NCI-H2107 treated with DMSO at 0.1 percent for 48 hours (cell line): ENCODE measurements around the gene CAB39L.

Experiments used
- DNase-seq: peaks from one replicate; lab custom pipeline; 2025; ENCODE audit not compliant: unreplicated experiment; lab: John Stamatoyannopoulos, UW

CAB39L gene

DNA sequence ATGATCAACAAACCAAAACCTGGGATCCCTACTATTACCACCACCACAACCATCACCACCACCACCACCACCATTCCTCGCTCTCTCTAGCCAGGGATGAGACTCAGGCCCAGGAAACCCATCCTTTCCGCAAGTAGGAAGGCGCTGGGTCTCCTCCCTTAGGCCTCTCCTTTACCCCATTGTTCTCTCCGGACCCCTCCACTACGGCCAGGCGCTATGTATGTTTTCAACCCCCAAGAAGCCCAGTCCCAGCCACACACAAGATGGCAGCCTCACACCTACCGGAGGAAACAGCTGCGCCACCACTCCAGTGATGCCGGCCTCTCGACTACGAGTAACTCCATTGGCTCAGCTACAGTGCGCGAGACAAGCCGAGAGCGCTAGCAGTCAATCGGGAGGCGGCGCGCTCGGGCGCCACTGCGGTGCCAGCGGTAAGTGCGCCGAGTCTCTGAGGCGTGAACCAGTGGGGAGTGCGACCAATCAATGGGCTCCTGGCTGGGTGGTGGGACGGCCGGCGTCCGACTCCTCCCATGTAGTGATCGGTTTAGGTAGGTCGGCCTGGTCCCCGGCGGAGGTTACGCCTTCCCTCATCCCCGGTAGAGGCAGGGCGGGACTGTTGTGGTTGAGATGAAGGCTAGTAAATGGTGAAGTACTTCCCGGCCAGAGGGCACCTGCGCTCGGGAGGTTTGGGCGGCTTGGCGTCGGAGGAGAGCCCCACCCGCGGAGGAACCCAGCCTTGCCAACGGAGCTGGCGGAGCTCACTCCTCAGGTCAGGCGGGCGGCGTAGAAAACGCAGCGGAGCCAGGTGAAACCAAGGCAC lies at the start of gene CAB39L, which contains the start of gene SETDB2:
TSS of gene CAB39L (minus strand) at position 361 of the 820 bp plus-strand sequence. CDS start 61,154 bp downstream, outside the sequence.
TSS of gene SETDB2 (plus strand) at position 571 of the 820 bp plus-strand sequence. CDS start 7,620 bp downstream, outside the sequence.
- DNase-seq: peak; percentile 93

DNA sequence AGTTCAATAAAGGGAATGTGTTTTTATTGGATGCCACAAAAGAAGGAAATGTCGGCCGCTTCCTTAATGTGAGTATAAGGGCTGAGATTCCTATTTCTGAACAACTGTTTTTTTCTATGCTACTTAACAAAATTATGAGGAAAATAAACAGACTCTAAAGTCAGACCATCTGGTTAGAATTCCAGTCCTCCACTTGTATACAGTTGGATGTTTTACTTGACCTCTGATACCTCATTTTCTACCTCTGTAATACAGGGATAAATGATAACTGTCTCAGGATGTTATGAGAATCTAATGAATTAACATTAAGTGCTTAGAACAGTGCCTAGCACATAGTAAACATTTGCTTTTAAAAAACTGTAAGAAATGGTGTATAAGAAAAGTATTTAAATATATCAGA lies 44.7 kb upstream of the CAB39L start:
- no peak for DNase-seq

DNA sequence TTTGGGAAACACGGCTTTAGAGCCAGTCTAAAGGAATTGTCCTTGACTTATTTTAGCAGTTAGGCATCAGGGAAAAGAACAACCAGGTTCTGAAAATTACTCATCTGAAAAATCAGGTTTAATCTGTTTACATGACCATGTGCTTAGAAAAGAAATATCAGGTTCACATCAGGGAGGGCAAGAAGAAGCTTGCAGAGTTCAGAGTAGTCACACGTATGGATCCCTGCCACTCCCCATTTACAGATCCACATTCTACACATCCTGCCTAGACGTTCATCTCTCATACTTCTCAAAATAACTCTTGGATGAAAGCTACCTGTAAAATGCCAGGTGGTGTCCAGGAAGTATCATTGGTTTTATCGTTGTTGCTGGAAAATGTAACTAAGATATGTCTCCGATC lies 37.9 kb upstream of the CAB39L start:
- DNase-seq: no peak

DNA sequence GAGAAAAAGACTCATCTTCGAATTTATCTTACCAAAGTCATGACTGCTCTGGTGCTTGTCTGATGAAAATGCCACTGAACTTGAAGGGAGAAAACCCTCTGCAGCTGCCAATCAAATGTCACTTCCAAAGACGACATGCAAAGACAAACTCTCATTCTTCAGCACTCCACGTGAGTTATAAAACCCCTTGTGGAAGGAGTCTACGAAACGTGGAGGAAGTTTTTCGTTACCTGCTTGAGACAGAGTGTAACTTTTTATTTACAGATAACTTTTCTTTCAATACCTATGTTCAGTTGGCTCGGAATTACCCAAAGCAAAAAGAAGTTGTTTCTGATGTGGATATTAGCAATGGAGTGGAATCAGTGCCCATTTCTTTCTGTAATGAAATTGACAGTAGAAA lies 32.7 kb upstream of the CAB39L start:
- no peak for DNase-seq

DNA sequence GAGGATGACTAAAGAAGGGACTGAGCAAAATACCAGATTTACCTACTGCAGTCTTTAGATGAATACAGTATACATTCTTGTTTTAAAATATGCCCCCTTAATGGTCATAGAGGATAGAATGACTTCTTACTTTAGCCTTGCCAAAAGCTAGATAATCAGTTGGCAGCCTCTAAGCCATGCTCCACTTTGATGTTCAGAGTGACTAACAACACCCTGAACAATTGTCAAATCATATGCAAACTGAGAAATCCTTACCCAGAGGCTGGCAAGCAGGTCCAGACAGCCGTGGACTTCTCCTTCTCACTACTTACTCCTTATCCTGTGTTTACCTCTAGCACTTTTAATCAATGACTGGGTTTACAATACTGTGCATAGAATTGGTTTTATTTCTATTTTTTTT lies 28.3 kb upstream of the CAB39L start:
- DNase-seq: no peak

DNA sequence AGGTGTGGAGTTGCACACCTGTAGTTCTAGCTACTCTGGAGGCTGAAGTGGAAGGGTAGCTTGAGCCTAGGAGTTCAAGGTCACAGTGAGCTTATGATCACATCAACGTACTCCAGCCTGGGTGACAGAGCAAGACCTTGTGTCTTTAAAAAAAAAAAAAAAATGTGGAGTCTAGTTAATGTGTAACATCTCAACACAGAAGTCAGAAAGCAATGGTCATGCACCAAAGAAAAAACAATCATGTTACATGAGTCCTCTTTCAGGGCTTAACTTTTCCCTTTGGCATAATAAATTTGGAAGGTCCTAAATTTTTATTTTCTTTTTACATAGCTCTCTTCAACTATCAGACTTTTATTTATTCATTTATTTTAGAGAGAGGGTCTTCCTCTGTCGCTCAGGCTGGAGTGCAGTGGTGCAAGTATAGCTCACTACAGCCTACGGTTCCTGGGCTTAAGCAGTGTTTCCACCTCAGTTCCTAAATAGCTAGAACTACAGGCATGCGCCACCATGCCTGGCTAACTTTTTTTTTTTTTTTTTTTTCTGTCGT lies 22.5 kb upstream of the CAB39L start:
- DNase-seq: no peak

DNA sequence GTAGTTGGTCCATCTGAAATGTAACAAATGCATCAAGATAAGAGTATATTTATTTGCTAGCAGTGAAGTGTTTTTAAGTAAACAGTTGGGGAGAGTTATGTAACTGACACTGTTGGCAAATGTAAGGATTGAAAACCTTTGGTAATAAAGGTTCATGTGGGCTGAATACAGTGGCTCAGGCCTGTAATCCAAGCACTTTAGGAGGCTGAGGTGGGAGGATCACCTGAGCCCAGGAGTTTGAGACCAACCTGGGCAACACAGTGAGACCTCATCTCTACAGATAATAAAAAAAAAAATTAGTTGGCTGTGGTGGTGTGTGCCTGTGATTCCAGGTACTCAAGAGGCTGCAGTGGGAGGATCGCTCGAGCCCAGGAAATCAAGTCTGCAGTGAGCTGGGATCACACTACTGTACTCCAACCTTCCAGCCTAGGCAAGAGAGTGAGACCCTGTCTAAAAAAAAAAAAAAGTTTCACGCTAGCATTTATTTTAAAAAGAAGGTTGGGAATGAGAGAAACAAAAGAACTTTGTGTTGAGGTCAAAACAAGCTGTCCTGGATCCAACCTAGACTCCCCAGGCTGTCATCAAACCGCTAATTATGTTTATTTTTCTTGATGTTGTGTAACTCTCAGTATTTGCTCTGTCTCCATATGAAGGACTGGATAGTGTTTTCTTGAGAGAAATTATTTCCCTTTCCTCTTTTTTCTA lies 20.9 kb upstream of the CAB39L start:
- no peak for DNase-seq

DNA sequence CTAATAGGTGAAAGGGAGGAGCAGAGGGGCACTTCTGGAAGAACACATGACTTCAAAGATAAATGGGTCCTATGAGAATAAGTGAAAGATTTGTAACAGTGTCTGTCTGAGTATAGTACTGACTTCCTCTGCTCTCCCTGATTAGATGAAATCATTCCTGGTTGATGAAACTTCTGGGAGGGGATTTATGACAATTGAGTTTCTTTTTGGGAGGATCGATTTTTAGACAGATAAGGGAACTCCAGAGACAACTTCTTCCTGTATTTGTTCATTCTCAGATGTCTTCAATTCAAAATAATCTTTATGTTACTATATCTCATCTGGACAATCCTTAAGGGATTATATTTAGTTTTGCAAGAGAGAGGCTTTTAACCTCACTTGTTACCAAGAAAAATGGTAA lies 20.2 kb upstream of the CAB39L start:
- DNase-seq: no peak

DNA sequence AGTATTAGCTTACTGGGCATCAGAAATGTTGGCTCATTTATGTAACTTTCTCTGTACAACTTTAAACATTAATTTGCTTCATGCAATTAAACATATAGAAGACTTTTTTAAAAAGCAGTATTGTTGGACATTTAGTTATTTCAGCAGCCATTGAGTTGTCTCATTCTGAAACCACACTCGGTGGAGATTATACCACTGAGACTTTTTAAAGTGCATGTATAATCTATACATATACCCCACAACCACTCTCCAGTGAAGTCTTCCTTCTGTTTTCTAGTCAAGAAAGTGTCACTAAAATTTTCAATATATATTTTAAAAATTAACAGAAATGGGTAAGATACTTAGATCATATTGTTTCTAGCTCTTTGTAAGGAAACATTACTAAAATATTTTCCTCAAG lies 15.7 kb upstream of the CAB39L start:
- no peak for DNase-seq

DNA sequence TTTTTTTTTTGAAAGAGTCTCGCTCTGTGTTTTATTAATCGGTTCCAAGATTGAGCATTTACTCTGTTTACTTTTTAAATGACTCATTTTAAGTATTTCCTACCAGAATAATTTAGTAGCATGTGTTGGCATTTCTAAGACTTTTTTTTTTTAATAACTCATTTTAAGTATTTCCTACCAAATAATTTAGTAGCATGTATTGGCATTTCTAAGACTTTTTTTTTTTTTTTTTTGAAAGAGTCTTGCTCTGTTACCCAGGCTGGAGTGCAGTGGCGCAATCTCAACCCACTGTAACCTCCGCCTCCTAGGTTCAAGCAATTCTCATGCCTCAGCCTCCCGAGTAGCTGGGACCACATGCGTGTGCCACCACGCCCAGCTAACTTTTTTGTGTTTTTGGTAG lies 13.4 kb upstream of the CAB39L start:
- no peak for DNase-seq

DNA sequence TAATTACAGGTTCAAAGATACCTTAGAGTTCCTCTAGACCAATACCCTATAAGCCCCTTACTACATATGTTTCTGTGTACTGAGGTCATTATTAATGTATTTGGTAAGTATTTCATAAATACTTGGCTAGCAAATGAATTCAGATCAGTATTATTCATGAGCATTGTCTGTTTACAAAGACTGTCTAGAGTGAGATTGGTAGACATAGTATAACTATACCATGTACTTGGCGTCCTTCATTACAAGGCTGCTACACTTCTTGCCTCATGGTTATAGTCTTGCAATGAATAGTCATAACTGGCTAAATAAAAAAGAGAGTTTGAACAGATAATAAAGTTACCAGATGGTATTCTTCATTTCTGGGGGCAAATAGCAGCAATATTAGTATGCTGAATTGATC lies 12.3 kb upstream of the CAB39L start:
- no peak for DNase-seq

DNA sequence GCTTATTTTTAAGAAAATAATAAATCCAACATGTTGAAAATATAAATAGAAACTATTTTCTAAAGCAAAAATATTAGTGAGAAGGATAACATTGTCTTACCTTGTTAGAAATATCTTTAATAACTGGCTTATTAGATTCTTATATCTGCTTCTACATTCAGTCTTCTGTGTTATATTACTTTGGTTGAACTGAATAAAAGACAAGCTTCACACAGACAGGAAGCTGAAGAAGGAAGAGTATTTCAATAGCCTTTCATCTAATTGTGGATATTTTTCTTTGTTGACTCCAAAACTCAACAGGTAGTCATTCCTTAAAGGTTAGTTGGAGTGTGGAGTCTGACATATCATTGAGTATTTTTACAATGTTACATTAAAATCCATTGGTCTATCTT lies 11.1 kb upstream of the CAB39L start:
- no peak for DNase-seq

DNA sequence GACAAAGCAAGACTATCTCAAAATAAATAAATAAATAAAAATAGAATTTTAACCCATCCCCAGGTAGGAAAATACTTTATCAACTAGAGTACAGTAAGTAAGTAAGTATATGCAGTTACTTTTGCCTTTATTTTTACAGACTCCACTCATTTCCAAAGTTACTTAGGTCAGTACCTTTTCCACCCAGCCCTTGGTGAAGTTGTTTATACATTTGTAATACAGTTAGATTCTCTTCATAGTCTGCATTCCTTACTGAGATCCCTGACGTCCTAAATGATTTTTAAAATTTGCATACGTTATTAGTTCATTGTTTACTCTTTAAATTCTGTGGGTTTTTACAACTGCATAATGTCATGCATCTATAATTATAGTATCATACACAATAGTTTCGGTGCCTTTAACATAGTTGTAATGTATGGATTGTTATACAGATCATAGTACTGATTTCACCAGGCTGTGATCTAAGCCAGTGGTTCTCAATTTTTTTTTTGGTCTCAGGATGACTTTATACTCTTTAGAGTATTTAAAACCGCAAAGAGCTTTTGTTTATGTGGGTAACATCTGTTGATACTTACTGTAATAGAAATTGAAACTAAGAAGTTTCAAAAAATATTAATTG lies 10.6 kb upstream of the CAB39L start:
- DNase-seq: no peak

DNA sequence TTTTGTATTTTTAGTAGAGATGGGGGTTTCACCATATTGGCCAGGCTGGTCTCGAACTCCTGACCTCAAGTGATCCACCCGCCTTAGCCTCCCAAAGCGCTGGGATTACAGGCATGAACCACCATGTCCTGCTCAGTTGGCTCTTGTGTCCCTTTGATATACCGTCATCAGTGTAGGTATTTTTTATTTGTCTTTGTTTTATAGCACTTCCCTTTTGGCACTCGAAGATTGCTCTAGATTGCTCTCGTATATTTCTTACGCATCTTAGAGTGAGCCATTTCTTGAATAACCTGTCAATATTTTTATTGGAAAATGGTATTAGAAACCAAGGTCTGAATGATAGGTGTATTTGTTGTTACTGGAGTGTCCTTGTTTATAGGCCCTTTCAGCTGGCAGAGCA lies 9.6 kb upstream of the CAB39L start:
- DNase-seq: no peak

DNA sequence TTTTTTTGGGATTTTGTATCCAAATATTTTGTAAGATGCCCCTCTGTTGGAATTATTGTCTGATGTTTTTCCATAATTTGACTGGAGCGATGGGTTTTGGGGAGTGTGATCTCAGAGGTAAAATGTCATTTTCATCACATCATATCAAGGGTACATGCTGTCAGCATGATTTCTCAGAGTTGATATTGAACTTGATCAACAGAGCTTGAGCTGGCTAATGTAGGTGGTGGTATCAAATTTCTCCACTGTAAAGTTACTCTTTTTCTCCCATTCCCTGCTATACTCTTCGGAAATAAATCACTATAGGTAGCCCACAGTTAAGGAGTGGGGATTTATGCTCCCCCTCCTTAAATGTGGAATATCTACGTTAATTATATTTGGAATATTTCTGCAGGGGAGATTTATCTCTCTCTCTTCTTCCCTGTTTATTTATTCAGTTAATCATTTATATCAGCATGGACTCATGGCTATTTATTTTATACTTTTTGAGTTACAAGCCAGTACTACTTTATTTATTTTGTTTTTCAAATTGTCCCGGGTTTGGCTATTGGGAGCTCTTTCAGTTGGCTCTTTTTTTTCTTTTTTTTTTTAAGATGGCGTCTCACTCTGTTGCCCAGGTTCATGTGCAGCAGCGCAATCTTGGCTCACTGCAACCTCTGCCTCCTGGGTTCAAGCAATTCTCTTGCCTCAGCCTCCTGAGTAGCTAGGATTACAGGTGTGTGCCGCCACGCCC lies 9.0 kb upstream of the CAB39L start:
- no peak for DNase-seq

DNA sequence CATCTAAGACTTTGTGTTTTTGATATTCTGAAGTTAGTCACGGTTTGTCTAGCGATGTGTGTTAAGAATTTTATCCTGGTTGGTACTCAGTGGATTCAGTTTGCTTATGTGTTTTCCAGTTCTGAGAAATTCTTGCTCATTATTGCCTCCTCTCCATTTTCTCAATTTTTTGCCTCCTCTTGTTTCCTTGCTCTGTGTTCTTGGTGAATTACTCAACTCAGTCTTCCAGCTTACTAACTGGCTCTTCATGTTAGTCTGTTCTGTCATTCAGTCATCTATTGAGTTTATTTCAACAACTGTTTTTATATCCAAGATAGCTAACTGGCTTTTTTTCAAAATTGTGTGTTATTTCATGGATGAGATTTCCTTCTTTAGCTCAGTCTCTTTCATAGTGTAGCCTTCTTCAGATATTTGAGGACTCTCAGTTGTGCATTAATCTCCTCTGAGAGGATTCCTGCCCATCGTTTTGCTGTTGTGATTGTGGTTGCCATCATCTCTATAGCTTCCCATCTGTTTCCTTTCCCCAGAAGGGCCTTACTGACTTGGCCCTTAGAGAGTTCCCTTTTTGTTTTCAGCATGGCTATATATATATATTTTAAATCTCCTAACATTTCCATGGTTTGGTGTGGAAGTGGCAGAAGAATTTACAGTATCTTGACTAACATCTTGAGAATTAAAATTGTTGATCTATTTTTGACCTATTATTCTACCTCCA lies 6.4 kb upstream of the CAB39L start:
- no peak for DNase-seq

DNA sequence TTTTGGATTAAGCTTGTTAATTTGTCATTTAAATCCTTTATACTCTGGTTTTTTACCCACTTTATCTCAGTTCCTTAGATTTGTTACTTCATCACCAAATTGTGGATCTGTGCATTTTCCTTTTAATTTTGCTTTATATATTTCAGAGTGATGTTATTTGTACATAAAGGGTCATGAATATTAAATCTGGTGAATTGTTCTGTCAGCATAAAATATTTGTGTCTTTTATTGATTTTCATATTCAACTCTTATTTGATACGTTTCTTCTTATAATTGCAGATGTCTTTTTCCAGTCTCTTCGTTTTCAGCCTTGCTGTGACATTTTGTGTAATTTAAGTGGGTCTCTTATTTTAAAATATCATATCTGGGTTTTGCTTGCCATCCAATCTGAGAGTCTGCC lies 4.9 kb upstream of the CAB39L start:
- no peak for DNase-seq

DNA sequence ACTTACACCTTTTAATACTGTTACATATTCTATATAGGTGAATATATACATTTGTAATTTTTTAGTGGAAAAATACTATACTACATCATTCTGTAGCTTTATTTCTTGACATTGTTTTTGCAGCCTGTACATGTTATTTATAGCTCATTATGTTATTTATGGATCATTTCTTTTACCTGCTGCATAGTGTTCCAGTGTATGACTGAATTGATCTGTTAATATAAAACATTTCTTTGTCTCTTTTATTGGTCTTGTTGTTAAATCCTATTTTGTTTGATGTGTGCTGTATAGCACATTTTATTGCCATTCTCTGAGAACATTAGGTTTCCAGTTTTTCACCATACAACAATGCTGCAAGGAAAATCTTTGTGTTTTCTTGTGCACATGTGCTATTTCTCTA lies 2.6 kb upstream of the CAB39L start:
- no peak for DNase-seq

DNA sequence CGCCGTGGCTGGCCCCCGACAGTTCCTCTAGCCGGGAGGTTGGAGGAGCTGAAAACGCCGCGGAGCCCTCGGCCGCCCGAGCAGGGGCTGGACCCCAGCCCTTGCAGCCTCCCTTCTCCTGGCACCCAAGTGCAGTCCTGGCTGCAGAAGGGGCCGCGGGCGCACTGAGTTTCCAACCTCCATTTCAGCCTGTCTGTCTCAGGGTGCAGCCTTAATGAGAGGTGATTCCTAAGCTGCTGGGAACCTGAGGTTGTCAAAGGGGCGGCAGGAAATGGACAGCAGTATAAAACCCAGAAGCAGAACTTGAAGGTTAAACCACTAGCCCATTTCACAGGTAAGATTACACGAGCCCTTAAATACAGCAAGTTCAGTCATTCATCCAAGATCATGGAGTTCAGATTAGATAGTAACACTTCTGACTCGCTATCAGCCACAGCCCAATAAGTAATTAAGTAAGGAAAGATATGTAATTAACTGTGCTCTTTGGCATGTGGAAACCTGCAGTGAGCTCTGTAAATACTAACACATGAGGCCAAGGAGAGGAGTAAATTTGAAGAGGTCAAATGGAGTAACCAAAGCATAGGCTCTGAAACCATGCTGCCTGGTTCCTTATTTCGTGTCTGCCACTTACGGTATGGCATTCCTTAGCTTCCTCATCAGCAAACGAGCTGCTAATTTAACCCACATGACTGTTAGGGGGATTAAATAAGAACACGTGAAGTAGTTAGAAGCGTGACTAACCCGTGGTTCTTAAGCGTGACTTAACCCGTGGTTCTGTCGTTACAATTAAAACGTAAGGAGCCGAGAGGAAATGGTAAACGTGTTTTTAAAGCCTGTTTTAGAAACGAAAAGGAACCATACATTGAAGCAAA lies 896 bp upstream of the CAB39L start:
- DNase-seq: peak; percentile 44

DNA sequence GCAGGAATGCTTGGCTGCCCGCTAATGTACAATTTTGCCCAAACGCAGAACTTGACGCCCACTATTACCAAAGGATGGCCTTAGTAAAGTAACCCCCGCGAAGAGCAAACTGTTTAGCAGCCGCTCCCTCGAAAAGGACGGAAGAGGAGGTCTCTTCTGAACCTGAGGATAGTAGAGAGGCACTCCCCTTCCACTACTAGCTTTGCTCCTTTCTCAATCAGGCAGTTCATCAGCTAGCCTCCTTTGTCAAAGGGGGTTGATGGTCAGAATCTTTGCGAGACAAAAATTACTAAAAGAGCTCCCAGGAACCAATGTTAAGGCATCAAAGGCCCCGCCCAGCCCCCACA lies 534 bp downstream of the CAB39L start:
- peak; percentile 63 for DNase-seq
